ENCODE data around the gene CDC25B.

The CDC25B gene

GRCh38 chr20:3782597-3782996 lies 13.5 kb upstream of the CDC25B start:
- no peak for DNase-seq (ENCODE audit: low read depth)
- TF ChIP-seq CTCF (IDR thresholded peaks at IDR 0.05; ENCODE audit: low read depth, low read length) = no peak
- TF ChIP-seq MAX (IDR thresholded peaks at IDR 0.05; ENCODE audit: low read depth, low read length) = no peak
- TF ChIP-seq MYC (IDR thresholded peaks at IDR 0.05; ENCODE audit: low read depth, low read length) = no peak
- no peak for TF ChIP-seq POLR2A (IDR thresholded peaks at IDR 0.05; ENCODE audit: extremely low read depth, insufficient read length)
- H3K4me3 ChIP-seq (ENCODE audit: low read depth, low read length) = no peak overlapping the region

GRCh38 chr20:3783068-3783489 lies 13.0 kb upstream of the CDC25B start:
- TF ChIP-seq MYC (IDR thresholded peaks at IDR 0.05; ENCODE audit: low read depth, low read length) (no peak), POLR2A (IDR thresholded peaks at IDR 0.05; ENCODE audit: extremely low read depth, insufficient read length) (no peak), CTCF (IDR thresholded peaks at IDR 0.05; ENCODE audit: low read depth, low read length) (no peak), MAX (IDR thresholded peaks at IDR 0.05; ENCODE audit: low read depth, low read length) (no peak)
- H3K4me3 ChIP-seq (ENCODE audit: low read depth, low read length) = no peak overlapping the region
- no peak for DNase-seq (ENCODE audit: low read depth)

- DNase-seq (ENCODE audit: low read depth) = no peak
- TF ChIP-seq POLR2A (IDR thresholded peaks at IDR 0.05; ENCODE audit: extremely low read depth, insufficient read length) (no peak), MAX (IDR thresholded peaks at IDR 0.05; ENCODE audit: low read depth, low read length) (no peak), MYC (IDR thresholded peaks at IDR 0.05; ENCODE audit: low read depth, low read length) (no peak), CTCF (IDR thresholded peaks at IDR 0.05; ENCODE audit: low read depth, low read length) (no peak)
- no peak overlapping the region for H3K4me3 ChIP-seq (ENCODE audit: low read depth, low read length)
Measured at GRCh38 chr20:3783511-3784195, 12.5 kb upstream of the CDC25B start.

- TF ChIP-seq POLR2A (IDR thresholded peaks at IDR 0.05; ENCODE audit: extremely low read depth, insufficient read length) = no peak
- no peak for TF ChIP-seq MYC (IDR thresholded peaks at IDR 0.05; ENCODE audit: low read depth, low read length)
- no peak for TF ChIP-seq MAX (IDR thresholded peaks at IDR 0.05; ENCODE audit: low read depth, low read length)
Measured at GRCh38 chr20:3784216-3784853, 11.8 kb upstream of the CDC25B start.

GRCh38 chr20:3784863-3785239 lies 11.3 kb upstream of the CDC25B start:
- DNase-seq (ENCODE audit: low read depth) = no peak
- no peak for TF ChIP-seq MYC (IDR thresholded peaks at IDR 0.05; ENCODE audit: low read depth, low read length)
- TF ChIP-seq CTCF (IDR thresholded peaks at IDR 0.05; ENCODE audit: low read depth, low read length) = no peak
- no peak for TF ChIP-seq POLR2A (IDR thresholded peaks at IDR 0.05; ENCODE audit: extremely low read depth, insufficient read length)
- no peak for TF ChIP-seq MAX (IDR thresholded peaks at IDR 0.05; ENCODE audit: low read depth, low read length)
- peak overlapping the region; percentile 83 for H3K4me3 ChIP-seq (ENCODE audit: low read depth, low read length)

More at GRCh38 chr20:3784216-3784853, 11.8 kb upstream of the CDC25B start:
- no peak overlapping the region for H3K4me3 ChIP-seq (ENCODE audit: low read depth, low read length)
- DNase-seq (ENCODE audit: low read depth) = no peak

Measured in NB4 (cell line).